Activated naive CD4-positive, alpha-beta T cell treated with Interleukin-2 at 50 U/mL for 16 hours (primary cell): ENCODE measurements around the gene TGFBR3.
"Not testable (repeated sequence)": the region's sequence is repeated elsewhere in the genome, so short reads cannot be mapped to it uniquely, and the experiment has no call there.

Source experiments
- DNase-seq: peaks from one replicate; pipeline ENCODE4 v3.0.0-alpha.2; 2020

TGFBR3 gene

GRCh38 chr1:91881280-91881679, 4.7 kb downstream of the TGFBR3 start:
- no peak for DNase-seq

DNA sequence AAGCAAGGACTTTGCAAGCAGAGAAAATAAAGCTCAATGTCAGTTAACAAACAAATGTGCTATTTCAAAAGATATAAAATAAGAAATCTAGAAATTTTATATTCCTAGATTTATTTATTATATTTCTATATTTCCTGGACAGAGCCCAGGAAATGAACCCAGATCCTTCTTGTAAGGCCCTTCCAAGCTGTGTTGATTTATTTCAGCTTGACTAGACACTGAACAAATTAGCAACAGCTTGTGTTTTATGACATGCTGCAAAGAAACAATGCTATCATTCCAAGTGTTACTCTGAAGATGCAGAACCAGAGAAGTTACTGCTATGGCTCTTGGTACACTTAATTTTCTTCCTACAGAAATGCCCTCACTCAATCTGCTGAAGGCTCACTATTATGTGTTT, 6.2 kb downstream of the TGFBR3 start:
- no peak for DNase-seq

DNA sequence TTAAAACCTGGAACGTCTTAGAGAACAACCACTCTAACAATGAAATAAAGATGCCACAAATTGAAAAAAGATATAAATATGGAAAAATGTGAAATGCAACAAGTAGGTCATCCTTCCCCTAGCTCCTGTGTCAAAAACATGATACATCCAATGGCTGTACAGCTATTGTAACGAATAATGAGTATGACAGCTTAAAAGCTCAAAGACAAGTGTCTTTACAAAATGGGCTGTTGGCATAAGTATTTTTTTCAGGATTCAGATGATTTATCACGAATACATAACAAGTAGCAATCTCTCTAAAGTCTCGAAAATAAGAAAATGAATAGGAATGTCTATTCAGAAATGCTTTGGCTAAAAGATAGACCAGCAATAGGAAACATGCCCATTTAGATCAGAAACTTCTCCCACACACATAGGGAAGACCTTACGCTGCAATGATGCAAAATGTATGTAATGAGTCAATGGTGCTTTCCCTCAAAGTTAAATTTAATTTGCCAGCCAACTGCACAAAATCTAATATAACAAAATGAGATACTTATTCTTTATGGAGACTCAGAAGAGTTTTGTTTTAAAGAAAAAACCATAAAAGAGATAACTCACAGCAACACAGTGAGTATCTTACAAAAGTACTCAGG, 8.3 kb downstream of the TGFBR3 start:
- DNase-seq = no peak

- no peak for DNase-seq
Measured at GRCh38 chr1:91876781-91877573, 9.0 kb downstream of the TGFBR3 start.

DNA sequence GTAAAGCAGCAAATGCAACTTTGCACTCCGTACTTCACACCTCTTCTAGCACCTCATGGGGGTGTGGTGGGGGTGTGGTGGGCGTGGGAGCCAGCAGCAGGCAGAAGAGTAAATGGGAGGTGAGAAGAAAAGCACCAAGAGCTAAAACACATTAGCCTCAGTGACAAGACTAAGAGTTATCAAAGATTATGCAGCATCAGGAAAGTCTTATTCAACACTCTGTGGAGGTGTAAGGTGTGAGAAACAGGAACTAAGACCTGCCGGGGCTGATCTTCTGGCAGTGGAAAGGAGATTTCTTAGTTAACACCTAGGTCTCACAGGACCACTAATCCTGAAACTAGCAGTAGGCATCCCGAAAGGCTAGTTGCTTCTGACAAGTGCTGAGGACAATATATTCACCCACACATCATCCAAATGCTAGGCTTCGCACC, 9.9 kb downstream of the TGFBR3 start:
- DNase-seq = peak; percentile 66

DNA sequence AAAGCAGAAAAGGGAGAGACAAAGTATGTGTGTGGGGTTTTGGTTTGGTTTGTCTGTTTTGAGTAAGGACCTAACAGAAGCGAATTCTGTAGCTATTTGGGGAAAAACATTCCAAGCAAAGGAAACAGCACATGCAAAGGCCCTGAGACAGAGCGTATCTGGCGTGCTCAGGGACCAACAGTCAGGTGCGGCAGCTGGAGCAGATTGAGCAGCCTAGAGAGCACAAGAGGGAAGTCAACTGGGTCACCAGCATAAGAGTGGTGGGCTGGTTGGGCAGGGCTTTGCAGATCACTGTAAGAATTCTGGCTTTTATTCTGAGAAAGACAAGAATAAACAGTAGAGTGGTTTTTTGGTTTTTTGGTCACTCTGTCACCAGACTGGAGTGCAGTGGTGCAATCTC, 11.8 kb downstream of the TGFBR3 start:
- DNase-seq = no peak

DNA sequence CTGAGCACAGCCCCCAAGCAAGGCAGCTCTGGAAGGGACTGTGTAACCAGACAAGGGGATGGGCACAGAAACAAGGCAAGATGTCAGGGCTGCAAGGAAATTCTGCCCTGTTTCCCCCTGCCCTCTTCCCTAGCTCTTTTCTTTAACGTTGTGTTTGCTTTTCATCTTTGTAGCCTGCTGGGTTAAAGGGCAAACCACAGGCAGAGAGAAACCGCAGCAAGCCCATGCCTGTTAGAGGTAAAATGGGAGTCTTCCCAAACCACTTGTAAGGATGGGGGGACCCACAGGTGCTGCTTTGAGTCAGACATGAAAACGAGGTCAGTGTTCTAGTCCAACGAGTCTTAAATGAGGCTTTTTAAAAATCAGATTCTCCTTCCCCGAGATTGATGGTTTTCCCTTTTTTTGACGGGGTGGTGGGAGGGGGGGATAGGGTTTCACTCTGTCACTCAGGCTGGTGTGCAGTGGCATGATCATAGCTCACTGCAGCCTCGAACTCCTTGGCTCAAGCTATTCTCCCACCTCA, 13.3 kb downstream of the TGFBR3 start:
- DNase-seq = peak; percentile 27

DNA sequence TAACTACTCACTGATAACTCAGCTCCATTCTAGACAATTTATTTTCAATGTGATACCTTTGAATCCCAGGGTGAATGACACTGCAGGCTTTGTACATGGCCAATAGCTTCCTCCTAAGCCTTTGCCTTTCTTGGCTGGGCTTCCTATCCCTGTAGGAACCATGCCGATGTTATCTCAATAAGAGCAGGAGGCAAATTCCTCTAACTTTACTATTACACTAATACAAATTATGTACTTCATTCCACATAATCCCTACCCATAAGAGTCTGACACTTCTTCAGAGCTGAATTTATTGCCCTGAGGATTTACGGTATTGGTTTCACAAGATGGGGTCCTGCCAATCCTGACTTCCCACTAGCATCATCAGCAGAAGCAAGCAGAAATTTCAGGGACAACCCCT, 14.0 kb downstream of the TGFBR3 start:
- DNase-seq = no peak

DNA sequence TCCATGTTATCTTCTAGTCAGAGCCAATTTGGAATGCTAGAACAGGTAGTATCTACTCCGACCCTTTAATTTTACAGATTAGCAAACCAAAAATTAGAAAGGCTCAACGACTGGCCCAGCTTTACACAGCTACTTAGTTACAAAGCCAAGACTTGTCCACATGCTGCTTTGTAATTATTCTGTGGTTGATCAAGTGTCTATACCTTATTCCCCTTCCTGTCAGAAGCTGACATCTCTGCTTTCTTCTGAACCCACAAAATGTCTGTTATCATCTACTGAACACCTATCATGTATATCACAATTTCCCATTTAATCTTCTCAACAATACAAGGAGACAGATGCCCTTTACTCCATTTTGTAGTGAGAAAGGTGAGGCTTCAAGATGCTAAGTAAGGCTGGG, 15.6 kb downstream of the TGFBR3 start:
- DNase-seq = no peak

DNA sequence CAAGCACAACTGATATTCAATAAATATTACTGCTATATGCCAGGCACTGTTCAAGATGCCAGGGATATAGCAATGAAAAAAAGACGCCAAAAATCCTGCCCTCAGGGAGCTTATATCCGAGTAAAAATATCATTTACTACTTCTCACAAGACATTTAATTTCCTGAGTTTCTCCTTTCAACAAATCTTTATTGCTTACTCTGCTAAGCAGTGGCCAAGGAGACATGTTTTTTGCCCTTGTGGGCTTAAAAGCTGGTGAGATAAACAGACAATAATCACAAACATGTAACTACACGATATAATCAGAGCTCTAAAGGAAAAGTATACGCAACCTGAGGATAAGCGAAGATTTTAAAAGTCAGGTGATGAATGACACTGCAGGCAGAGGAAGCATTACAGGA, 19.5 kb downstream of the TGFBR3 start:
- DNase-seq = no peak

GRCh38 chr1:91864017-91864700, 21.8 kb downstream of the TGFBR3 start:
- DNase-seq = no peak

GRCh38 chr1:91863498-91863897, 22.5 kb downstream of the TGFBR3 start:
- no peak for DNase-seq

DNA sequence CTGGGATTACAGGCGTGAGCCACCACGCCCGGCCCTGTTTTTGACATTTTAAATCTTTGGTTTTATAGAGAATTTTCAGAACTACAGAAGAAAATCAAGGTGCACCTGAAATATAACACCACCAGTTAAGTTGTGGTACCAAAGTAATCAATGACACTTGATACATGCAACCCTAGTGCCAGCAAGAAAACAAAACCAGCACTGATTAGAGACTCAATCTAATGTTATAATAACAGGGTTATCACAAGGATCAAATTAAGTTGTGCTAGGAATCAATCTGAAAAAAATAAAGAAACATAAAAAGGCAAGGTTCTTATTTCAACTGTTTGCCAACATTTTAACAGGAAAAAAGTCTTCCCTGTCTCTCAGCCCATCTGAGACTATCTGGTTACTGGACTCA, 23.8 kb downstream of the TGFBR3 start:
- DNase-seq = no peak

GRCh38 chr1:91857557-91858239, 28.3 kb downstream of the TGFBR3 start:
- no peak for DNase-seq

DNA sequence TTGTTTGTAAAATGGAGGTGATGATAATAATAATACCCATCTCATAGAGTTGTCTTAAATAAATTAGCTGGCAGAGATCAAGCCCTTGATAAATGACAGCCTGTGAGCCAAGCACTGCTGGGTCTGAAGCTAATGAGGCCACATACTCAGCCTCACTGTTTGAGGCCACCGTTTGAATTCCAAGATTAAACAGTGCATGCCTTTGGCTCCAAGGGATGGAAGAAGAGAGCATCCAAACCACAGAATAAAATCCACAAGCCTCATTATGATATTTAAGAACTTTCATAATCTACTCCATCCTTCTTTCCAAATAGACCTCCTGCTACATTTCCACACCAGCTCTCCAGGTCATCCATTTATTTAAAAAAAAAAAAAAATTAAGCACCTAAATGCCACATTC, 29.0 kb downstream of the TGFBR3 start:
- no peak for DNase-seq

GRCh38 chr1:91854852-91855534, 31.0 kb downstream of the TGFBR3 start:
- no peak for DNase-seq

- DNase-seq = no peak
Measured at GRCh38 chr1:91853397-91853796, 32.6 kb downstream of the TGFBR3 start.

- DNase-seq = not testable (repeated sequence)
Measured at GRCh38 chr1:91852011-91852410, 33.9 kb downstream of the TGFBR3 start.

DNA sequence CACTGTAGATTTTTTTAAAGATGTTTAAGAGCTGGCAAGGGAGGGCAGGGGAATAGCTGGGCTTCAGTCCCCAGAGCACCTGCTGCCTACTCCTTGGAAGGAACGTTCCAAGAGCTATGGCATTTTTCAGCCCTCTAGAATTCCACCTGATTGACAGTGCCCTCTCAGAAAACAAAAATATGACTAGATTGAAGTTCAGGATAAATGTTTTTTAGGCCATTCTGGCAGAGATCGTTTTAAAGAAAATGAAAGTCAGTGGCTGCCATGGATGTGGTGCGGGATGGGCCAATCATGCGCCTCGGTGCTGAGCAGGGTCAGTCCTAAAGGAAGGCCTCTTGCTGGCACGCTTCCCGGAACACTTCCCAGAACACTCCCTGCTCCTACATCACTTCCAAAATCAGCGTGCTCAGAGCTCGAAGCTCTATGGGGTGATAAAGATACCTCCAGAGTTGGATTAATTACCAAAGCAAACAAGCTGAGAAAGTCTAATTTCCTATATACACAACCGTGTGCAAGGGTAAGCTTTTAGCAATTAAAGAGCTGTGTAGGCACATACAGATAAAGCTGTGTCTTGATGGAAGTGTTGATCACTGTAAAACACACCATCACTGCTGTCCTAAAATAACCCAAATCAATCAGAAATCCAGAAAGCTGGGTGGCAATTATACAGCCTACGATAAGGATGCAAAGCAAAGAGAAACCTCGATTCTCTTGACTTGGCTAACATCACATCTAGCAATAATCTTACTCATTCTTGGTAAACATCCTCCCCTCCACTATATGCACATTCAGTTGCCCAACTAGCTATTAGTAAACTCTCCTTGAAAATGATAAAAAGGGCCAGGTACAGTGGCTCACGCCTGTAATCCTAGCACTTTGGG, 34.6 kb downstream of the TGFBR3 start:
- DNase-seq = no peak

DNA sequence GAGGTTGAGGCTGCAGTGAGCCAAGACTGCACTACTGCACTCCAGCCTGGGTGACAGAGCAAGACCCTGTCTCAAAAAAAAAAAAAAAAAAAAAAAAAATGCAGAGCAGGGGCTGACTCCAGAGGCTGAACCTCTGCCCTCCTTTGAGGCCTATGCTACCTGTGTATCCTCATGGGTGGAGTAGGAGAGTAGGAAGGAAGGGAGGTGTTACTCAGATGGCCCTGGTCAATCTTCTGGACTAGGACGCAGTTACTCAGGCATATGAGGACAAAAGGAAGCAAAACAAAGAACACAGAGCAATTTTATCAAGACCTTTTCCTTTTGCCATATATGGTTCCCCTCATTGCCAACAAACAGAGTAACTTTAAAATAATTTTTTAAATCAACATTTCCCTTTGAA, 35.2 kb downstream of the TGFBR3 start:
- DNase-seq = no peak

- DNase-seq = no peak
Measured at GRCh38 chr1:91847851-91848250, 38.1 kb downstream of the TGFBR3 start.

- no peak for DNase-seq
Measured at GRCh38 chr1:91846639-91847013, 39.3 kb downstream of the TGFBR3 start.
